Fibroblast of skin of right quadriceps (primary cell): Measurements from ENCODE around the gene GAD1.
A peak's percentile ranks its signal among the peaks of the same experiment; 100 is the strongest.

ENCODE experiments used
- DNase-seq: peaks from one replicate; pipeline ENCODE4 v3.0.0-alpha.2; 2013

The GAD1 gene

DNA sequence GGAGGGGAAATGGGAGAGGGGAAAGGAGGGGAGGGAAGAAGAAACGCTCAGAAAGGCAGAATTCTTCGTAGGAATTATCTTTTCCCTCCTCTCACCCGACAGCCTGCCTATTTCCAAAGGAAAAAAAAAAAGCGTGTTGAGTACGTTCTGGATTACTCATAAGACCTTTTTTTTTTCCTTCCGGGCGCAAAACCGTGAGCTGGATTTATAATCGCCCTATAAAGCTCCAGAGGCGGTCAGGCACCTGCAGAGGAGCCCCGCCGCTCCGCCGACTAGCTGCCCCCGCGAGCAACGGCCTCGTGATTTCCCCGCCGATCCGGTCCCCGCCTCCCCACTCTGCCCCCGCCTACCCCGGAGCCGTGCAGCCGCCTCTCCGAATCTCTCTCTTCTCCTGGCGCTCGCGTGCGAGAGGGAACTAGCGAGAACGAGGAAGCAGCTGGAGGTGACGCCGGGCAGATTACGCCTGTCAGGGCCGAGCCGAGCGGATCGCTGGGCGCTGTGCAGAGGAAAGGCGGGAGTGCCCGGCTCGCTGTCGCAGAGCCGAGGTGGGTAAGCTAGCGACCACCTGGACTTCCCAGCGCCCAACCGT lies at the start of gene GAD1:
Gene GAD1 (plus strand): TSS at position 384 of the 589 bp plus-strand sequence. CDS start 1,705 bp downstream, outside the sequence.
- peak; percentile 57 for DNase-seq

DNA sequence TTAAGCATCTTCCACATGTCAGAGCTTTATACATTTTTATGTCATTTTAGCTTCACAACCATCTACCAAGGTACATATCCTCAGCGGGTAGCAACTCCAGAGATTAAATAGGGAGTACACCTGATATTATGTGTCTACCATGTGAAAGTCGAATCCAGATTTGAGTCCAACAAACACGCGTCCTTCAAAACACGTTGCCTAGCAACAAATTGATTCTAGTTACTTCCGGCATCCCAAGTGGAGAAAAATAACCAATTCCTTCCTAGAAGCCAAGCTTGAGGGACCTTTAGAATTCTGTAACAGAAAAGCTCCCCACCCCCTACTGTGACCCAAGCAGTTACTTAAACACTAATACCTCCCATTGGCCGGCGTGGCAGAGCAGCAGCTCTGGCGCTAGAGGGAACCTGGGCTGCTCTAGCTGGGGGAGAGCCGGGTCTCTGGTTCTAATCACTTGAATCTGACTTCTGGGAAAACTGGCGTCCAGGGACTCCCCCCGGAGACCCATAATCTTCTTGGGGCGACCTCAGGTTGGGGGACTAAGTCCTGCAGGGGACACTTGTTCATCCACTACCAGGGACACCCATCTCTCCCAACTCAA lies 46.6 kb upstream of the GAD1 start, which contains the start of gene ERICH2:
Gene ERICH2 (plus strand): TSS at position 371 of the 598 bp plus-strand sequence. CDS start 304 bp downstream, outside the sequence.
- peak; percentile 55 for DNase-seq

DNA sequence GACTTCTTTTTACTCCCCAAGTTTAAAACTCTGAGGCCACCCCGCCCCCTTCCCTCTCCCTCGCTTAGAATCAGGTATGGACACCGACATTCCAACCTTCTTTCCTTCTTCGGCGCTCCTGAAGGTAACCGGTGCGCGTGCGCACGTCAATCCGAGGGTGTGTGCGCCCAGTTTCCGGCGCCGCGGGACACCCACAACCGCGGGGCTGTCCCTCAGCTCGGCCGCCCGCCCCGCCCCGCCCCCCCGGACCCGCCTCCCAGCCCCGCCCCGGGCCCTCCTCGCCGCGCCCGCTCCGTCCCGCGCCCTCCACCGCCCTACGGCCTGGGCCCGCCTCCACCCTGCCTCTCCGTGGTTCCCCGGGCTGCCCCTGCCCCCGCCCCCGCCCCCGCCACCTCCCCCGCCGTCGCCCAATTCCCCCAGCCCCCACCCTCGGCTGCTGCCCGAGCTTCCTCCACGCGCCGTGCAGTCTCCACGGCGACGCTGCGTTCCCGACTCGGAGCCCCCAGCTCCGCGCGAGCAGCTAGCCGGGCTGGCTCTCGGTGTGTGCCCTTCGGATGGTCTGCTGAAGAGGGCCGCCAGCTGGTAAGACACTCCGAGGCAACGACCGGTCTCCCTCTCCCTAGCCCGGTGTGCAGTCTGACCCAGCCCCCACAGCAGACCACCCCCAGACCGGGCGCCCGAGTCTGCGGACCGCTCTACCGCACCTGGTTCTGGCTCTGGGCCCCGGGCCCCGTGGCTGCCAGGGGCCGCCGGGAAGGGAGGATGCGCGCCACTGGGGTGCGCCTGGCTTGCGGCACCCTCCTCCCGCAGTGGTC lies 45.9 kb upstream of the GAD1 start:
- DNase-seq, result peak; percentile 64

DNA sequence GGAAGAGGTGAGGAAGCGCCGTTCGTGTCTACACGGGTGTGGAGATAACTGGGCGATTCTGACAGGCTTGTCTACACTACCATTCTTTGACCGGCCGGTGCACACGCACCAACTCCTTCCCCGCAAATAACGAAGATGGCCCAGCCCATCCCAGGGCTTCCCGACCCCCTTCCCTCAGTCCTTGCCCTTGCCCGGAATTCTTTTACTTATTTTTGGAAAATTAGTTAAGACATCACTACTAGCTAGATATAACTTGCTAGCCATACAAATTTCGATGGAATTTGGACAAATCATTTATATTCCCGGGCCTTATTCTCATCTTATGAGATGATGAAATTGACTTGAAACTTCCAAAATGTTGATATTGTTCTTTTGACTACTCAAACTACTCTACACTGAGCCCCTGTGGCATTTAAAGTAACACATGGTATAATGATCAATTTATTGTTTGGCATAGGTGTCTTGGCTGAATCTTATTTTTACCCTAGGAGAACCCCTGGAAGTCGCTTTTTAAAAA lies 45.2 kb upstream of the GAD1 start:
- peak; percentile 1 for DNase-seq

DNA sequence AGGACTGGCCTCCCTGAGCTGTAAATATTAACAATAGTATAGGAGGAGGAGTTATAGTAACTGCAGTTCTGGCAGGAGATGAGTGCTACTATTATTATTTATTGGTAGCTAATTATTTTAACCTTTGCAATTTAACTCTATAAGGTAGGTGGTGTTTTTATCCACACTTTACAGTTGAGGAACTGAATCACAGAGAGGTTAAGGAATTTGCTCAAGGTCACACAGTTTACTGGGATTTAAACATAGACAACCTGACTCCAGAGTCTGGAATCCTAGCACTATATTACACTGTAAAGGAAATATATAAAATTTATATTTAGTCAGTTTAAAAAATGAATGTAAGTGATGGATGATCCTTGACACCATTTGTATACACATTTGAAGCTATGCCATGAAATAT lies 44.4 kb upstream of the GAD1 start:
- no peak for DNase-seq

DNA sequence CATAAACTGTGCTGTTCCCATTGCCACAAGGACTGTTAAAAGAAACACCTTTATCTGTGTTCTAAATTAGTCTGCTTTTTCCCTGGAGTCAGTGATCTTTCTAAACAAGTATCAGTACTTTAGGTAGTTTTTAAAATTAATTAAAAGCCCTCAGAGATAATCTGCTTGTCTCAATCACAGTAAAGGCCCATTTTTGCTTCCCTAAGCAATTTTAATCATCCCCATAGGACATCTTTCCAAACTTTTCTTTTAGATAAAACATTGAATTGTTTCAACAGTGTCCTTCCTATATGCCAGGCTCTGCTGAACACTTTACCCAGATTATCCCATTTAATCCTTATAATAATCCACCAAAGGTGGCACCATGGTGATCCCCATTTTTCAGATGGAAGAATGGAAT lies 42.6 kb upstream of the GAD1 start:
- no peak for DNase-seq

DNA sequence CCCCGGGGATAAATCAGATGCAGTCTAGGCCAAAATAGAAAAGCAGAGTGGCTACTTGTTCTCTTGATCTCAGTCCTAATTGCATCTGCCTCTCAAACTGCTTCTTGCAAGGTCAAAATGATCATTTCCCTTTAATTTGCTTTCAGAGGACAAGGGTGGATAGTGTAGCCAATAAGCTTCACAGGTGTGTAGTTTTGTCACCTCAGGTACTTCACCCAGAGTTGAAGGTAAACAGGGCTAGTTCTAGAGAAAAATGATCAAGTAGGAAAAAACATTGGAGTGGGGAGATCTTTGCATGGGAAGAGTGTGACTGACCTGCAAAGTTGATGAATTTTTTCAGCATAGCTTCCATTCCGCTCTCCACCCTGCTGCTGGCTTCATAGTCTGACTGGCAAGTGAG lies 37.8 kb upstream of the GAD1 start:
- DNase-seq, result no peak

DNA sequence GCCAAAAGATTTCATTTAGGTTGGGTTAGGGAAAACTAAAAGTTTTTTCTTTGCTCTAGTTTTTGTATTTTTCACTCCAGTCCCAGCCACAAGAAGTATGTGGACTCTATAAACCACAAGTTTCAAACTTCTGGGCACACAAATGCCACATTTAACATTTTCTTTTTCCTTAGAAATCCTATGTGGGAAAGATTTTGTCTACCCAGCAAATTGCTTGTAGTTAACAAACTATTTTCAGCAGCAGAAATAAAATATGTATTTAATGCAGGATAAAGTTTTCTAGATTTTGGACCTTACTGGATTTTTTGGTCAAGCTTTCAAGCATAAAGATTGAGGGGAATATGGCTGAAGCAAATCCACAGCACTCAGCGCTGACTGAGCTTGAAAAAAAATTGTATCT lies 37.4 kb upstream of the GAD1 start:
- no peak for DNase-seq

DNA sequence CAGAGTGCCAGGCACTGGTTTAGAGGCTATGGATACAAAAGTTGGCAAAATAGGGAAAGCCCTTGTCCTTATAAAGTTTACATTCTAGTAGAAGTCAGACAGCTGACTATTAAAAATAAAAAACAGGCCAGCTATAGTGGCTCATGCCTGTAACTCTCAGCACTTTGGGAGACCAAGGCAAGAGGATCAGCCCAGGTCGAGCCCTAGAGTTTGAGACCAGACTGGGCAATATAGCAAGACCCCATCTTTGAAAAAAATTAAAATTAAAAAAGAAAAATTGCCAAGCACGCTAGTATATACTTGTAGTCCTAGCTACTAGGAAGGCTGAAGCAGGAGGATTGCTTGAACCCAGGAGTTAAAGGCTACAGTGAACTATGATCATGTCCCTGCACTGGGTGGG lies 34.0 kb upstream of the GAD1 start:
- DNase-seq, result no peak

DNA sequence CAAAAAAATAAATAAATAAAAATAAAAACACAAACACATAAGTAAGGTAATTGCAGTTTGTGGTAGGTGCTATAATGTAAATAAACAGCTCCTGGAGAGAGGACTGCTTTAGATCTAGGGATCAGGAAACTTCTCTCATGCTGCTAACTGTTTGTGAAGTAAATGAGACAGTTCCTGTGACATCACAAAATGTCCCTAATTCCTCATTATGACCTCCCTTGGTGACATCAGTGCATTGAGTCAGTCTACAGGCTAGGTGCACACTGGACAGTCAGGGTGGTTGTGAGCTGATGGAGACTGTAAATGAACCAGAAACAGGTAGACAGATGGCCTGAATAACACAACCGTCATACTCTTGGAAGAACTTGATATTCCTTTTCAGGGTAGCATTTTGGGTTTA lies 33.1 kb upstream of the GAD1 start:
- no peak for DNase-seq

DNA sequence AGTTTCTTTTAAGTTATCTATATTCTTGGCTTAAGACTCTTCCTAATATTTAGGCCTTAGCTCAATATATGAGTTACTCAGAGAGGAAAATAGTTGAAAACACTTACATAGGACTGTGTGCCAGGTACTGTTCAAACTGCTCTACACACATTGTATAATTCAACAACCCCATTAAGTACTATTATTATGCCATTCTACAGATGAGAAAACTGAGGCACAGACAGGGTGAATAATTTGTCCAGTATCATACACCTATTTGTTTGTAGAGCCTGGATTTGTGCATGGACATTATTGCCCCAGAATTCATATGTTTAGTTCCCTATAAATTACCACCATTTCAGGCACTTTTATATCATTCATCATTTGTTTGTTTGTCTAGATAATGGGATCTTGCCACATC lies 17.7 kb upstream of the GAD1 start:
- DNase-seq, result no peak

DNA sequence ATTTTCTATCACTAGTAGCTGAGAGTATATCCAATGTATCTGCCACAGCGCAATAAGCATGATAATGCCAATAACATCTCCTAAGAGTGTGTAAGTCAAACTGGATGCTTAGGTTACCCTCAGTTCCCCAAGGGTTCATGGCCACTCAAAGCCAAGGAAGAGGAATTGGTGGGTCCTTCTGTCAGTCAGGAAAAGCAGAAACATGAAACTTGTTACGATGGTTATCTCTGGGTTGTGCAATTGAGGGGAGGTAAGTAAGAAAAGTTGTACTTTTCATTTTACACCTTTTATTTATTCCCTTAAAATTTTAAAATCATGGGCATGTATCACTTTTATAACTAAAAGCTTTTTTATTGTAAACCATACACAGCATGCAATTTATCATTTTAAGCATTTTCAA lies 10.1 kb upstream of the GAD1 start:
- no peak for DNase-seq

DNA sequence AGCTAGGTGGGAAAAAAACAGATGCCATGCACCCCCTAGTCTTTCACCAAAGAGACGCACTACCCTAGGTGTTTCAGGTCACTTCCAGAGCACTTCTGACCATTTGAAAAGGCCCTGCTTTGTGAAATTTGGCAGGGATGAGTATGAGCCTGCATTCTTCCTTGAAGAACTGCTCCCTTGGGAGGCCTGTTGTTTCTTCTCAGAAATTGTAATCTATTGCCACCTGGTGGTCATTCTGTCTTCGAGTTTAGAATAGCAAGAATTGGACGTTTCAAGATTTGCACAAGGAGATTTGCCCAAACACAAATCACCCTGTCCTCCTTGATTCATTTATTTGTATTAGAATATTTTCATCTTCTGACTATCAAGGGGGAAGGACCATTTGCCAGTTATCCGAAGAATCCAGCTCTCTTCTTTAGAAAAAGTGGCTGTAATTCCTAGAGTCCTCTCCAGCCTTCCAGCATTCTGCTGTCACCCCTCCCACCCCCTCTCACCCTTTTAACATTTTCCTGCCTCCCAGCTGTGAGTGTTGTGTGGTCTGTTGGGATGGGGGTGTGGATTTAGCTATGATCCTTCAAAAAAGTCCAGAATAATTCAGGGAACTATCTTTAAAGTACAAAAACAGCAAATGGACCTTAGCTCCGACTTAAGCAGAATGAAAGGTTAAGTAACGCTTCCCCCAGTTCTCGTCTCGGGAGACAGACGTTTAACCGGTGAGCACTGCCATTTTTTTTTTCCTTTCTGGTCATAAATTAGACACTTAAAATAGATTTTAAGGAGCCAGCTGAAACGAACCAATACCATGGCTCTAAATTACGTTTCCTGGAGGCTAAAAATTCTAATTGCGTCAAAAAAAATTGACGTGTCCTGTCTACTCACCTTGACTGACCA lies 3.7 kb upstream of the GAD1 start:
- DNase-seq, result peak; percentile 85

DNA sequence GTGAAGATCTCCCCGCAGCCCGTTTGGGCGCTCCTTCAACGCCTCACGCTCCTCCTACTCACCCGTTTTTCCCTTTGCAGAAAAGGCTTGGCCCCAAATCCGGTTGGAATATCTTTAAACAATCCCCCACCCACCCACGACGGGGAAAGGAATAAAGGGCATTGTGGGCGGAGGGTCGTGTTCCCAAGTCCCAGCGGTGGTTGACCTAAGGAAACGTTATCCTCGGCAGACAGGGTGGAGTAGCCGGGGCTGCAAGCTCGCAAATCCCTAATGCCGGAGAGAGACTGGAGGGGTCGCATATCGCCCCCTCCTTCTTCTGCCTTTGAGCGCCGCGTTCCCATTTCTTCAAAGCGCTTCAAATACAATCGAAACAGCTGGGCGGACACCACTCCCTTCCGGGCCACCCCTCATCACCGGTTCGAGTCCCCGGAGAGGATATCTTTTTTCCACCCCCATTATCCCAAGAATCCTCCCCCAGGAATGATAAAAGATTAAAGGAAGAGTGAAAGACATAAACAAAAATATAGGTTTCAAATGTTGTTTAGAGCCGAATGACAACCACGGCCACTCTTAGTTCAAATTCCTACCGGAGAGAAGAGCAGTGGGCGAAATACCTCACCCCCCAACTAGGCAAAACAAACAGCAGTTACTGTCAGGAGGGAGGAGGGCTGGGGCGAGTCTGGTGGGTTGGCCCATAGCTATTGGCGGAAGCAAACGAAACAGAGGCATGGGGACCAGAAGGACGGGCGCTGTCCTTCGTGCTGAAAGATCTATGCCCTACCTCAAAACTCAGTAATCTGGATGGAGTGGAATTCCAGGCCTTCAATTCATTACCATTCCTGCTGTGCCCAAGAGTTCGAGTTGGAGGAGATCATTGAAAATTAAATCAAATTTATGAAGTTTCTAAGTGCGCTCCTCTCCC lies 2.8 kb upstream of the GAD1 start:
- peak; percentile 62 for DNase-seq

DNA sequence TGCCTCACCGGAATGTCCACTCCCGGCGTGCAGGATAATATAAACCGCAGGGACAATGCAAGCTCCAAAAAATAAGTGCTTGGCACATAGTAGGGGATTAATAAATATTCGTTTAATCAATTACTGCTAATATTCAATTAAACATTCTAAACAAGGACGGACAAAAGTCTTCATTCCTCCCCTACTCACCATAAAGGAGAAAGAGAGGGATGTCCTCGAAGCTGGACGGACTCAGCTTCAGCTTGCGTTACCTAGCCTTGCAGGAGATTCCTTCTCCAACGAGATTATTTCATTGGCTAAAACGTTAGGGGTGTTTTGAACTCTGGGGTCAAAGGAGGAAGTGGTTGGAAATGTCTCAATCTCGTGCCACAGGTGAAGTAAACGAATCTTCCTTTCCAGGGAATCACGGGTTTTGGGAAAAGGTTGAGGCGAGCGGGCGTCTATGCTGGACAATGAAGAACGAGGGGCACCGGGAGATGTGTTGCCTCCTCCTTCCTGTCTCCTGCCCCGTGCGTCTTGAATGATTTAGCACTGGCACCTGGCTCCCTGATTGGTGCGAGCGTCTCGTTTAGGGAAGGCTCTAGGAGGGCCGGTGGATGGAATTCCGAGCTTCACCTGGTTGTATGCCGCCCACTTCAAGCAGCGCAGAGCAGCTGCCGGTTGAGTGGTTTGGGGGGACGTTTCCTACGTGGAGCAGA lies 2.0 kb upstream of the GAD1 start:
- no peak for DNase-seq

DNA sequence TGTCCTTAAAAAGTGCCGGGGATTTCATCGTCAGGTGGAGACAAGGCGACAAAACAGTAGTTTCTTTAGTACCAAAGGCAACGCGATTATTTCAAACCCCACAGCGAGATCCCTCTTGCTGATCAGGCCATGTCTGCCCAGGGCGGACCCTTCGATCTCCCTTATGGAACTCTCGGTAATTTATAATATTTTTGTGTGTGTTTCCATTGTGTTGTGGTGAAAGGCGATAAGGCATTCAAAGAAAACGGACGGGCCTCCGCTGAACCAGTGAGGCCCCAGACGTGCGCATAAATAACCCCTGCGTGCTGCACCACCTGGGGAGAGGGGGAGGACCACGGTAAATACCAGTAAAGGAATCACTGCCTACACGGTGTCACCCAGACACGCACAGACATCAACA lies 1.4 kb upstream of the GAD1 start:
- DNase-seq, result no peak

DNA sequence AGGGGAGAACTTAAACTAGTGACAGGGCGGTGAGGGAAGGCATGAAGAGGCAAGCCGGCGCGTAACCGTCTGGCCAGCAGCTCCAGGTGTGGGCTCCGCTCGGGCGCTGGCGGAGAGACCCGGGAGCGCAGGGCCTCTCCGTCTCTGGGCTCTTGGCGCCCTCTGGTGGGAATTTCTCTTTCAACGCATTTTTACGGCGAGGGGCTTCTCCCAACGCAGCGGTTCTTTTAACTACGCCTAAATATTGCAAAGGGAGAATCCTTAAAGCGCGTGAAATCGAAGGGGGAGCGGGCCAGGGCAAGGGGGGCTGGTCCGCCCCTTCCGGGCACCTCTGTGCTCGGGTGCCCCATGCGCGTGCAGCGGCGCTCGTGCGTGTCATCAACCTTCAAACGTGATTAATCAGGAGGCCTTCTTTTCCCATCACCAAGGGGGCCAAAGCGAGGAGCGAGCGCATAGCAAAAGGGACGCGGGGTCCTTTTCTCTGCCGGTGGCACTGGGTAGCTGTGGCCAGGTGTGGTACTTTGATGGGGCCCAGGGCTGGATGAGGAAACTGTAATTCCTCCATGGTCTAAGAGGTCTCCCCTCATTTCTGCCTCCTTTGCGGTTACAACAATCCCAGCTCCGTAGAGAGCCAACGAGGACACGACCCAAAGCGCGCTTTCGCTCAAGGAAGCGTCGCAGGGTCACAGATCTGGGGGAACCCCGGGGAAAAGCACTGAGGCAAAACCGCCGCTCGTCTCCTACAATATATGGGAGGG lies 762 bp upstream of the GAD1 start:
- DNase-seq, result peak; percentile 48

DNA sequence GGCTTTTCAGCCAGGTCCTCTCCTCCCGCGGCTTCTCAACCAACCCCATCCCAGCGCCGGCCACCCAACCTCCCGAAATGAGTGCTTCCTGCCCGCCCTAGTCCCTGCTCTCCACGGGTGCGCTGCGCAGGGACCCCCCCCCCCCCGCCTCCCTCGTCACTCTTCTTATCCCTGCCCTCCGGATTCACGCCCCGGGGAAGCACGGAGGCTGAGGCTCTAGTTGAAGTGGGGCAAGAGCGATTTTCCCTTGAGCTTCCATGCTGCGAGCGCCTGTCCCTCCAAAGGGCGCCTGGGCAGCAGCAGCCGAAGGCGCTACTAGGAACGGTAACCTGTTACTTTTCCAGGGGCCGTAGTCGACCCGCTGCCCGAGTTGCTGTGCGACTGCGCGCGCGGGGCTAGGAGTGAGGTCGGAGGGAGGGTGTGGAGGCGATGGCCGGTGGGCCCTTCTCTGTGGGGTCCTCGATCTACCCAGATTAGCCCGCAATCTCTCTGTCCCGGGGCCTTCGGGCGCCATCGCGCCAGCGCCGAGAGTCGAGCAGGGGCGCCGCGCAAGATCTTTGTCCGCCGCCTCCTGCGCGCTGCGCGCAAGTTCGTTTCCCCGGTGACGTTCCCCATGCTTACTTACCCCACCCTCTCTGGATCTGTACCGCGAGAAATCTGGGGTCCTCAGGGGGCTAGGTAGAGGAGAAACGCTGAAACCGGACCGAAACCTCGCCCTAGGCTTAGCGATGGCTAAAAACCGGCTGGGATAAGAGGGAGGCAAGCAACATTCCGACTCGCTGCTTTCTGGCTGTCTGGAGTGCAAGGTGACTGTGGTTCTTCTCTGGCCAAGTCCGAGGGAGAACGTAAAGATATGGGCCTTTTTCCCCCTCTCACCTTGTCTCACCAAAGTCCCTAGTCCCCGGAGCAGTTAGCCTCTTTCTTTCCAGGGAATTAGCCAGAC lies 677 bp downstream of the GAD1 start:
- no peak for DNase-seq
